Measurements from ENCODE around the gene GUCY2D.

DNA sequence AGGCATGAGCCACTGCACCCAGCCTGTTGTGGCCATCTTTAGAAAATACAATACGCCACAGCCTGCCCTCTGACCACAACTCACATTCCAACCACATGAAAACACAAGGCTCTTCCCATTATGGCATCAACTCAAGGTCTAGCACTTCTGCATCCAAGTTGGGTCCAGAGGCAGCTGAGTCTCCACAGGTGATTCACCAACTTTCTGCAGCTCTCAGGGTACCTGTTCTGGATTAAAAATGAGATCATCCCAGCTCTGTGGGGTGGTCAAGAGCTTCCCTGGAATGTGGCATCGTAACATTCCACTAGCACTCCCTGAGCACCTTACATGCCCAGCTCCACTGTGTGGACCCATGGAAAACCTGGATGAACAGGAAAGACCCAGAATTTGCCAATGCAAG is 9.9 kb upstream of the GUCY2D start:
- TF ChIP-seq, protein P1, sequence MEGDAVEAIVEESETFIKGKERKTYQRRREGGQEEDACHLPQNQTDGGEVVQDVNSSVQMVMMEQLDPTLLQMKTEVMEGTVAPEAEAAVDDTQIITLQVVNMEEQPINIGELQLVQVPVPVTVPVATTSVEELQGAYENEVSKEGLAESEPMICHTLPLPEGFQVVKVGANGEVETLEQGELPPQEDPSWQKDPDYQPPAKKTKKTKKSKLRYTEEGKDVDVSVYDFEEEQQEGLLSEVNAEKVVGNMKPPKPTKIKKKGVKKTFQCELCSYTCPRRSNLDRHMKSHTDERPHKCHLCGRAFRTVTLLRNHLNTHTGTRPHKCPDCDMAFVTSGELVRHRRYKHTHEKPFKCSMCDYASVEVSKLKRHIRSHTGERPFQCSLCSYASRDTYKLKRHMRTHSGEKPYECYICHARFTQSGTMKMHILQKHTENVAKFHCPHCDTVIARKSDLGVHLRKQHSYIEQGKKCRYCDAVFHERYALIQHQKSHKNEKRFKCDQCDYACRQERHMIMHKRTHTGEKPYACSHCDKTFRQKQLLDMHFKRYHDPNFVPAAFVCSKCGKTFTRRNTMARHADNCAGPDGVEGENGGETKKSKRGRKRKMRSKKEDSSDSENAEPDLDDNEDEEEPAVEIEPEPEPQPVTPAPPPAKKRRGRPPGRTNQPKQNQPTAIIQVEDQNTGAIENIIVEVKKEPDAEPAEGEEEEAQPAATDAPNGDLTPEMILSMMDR (conservative IDR thresholded peaks at IDR 0.05; ENCODE audit: low read length), result no peak
- TF ChIP-seq EZH2phosphoT487 (IDR thresholded peaks at IDR 0.05; ENCODE audit: borderline replicate concordance), result no peak

Measured in Loucy (cell line).